ENCODE measurements around the gene TUBGCP4.

GRCh38 chr15:43402255-43402654 is 31.4 kb downstream of the TUBGCP4 start:
- no peak for TF ChIP-seq MYC (IDR thresholded peaks at IDR 0.05; ENCODE audit: low read depth, low read length)
- no peak for TF ChIP-seq MYC (CRISPR knock-in tag; IDR thresholded peaks at IDR 0.05; ENCODE audit: borderline replicate concordance, low read depth)
- TF ChIP-seq ZNF830 (CRISPR knock-in tag; IDR thresholded peaks at IDR 0.05) = no peak
- TF ChIP-seq, protein P1, sequence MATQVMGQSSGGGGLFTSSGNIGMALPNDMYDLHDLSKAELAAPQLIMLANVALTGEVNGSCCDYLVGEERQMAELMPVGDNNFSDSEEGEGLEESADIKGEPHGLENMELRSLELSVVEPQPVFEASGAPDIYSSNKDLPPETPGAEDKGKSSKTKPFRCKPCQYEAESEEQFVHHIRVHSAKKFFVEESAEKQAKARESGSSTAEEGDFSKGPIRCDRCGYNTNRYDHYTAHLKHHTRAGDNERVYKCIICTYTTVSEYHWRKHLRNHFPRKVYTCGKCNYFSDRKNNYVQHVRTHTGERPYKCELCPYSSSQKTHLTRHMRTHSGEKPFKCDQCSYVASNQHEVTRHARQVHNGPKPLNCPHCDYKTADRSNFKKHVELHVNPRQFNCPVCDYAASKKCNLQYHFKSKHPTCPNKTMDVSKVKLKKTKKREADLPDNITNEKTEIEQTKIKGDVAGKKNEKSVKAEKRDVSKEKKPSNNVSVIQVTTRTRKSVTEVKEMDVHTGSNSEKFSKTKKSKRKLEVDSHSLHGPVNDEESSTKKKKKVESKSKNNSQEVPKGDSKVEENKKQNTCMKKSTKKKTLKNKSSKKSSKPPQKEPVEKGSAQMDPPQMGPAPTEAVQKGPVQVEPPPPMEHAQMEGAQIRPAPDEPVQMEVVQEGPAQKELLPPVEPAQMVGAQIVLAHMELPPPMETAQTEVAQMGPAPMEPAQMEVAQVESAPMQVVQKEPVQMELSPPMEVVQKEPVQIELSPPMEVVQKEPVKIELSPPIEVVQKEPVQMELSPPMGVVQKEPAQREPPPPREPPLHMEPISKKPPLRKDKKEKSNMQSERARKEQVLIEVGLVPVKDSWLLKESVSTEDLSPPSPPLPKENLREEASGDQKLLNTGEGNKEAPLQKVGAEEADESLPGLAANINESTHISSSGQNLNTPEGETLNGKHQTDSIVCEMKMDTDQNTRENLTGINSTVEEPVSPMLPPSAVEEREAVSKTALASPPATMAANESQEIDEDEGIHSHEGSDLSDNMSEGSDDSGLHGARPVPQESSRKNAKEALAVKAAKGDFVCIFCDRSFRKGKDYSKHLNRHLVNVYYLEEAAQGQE (IDR thresholded peaks at IDR 0.05; ENCODE audit: borderline replicate concordance) = no peak
- TF ChIP-seq, protein P1 (CRISPR knock-in tag; IDR thresholded peaks at IDR 0.05; ENCODE audit: low read depth) = no peak
- TF ChIP-seq PML (IDR thresholded peaks at IDR 0.05; ENCODE audit: low read length) = no peak
- no peak for TF ChIP-seq SMAD1 (IDR thresholded peaks at IDR 0.05; ENCODE audit: low read depth, low read length, partially characterized antibody)
- no peak for TF ChIP-seq ZNF431 (CRISPR knock-in tag; IDR thresholded peaks at IDR 0.05)
- TF ChIP-seq HES1 (IDR thresholded peaks at IDR 0.05; ENCODE audit: low read depth) = no peak
- no peak for TF ChIP-seq NRF1 (conservative IDR thresholded peaks at IDR 0.05 in 1 of 2, IDR thresholded peaks at IDR 0.05 in 1 of 2)
- TF ChIP-seq ATF1 (CRISPR knock-in tag; IDR thresholded peaks at IDR 0.05) = no peak
- TF ChIP-seq ATF1 (tag; IDR thresholded peaks at IDR 0.05) = no peak
- no peak for TF ChIP-seq ZBED1 (IDR thresholded peaks at IDR 0.05)
- no peak for TF ChIP-seq POLR2AphosphoS5 (IDR thresholded peaks at IDR 0.05; ENCODE audit: control insufficient read depth, insufficient read depth, low read depth, low read length)
- no peak for TF ChIP-seq FOSL1 (tag; conservative IDR thresholded peaks at IDR 0.05)
- TF ChIP-seq MAX (CRISPR knock-in tag; IDR thresholded peaks at IDR 0.05) = no peak

Data from K562 (cell line).